Right cardiac atrium (tissue), 5 donors: ENCODE data around the gene TRAPPC3. TPM values are rescaled to one million over a fixed set of nuclear protein-coding genes. Genes with fewer than 3 reads are reported as not detected.
A peak's percentile ranks its signal among the peaks of the same experiment; 100 is the strongest.

Experiments used
- ATAC-seq, 2 donors: fragments of 200-7000 bp; cut with Tn5 transposase; one replicate each; pipeline versions ENCODE4 v1.8.0 to v1.9.1; 2020; ENCODE audit warnings: moderate library complexity in 2 of 2, mild to moderate bottlenecking in 1 of 2
- DNase-seq, 3 donors: peaks; one replicate each; pipeline ENCODE4 v3.0.0-alpha.2; 2020
- H3K27ac ChIP-seq: one replicate; pipeline ENCODE4 v1.5.1; 2013; ENCODE audit warnings: mild to moderate bottlenecking, low read length, control low read depth, moderate library complexity
- H3K27me3 ChIP-seq: one replicate; pipeline ENCODE4 v1.6.1; 2013; ENCODE audit not compliant: control insufficient read depth, insufficient read depth
- H3K4me1 ChIP-seq: one replicate; pipeline ENCODE4 v1.6.1; 2013; ENCODE audit warnings: low read length; ENCODE audit not compliant: control insufficient read depth, insufficient read depth
- H3K4me3 ChIP-seq: one replicate; pipeline ENCODE4 v1.5.1; 2013; ENCODE audit warnings: low read length, control low read depth
- H3K9me3 ChIP-seq: one replicate; pipeline ENCODE4 v1.6.1; 2013; ENCODE audit warnings: low read length; ENCODE audit not compliant: control insufficient read depth
- WGBS: extraction: QIAGEN DNeasy Blood & Tissue Kit; methylation state at CpG from one replicate; pipeline ENCODE4 v1.1.7; 2013; 5-methylcytosine and 5-hydroxymethylcytosine counted together
- intact Hi-C, 4 donors: fragments of 100-400 bp; cut with DNase I; formaldehyde crosslinking; loops; one replicate each; pipeline versions ENCODE4 v1.11.0 to v1.14.0; 2022 to 2023
- polyA plus RNA-seq: library from polyadenylated mRNA; stranded (reverse); fragments of 200-250 nt; gene quantifications from one replicate; pipeline ENCODE4 v1.2.3, GENCODE V29; 2013
- total RNA-seq, 4 donors: library from RNA; stranded (reverse); fragmentation: NEBNext Ultra II Directional; extraction: Animal tissue kit (Norgen Biotek cat#: 25700); gene quantifications; one replicate each; pipeline ENCODE4 v1.2.1, GENCODE V29; 2021
- donor health status: healthy with polysubstance abuse.
- donor health status: DM: no; HTN: yes; CAD: no.
- donor health status: DM: no; HTN: no; CAD: no.
- donor health status: DM: no; HTN: yes; CAD: no; lungs with severe emphysema.
- donor health status: DM: yes; HTN: yes; CAD: no.

Gene TRAPPC3
- total and polyA plus RNA-seq, 5 donors = 58.5 to 73.6 (median 65.6) TPM

DNA sequence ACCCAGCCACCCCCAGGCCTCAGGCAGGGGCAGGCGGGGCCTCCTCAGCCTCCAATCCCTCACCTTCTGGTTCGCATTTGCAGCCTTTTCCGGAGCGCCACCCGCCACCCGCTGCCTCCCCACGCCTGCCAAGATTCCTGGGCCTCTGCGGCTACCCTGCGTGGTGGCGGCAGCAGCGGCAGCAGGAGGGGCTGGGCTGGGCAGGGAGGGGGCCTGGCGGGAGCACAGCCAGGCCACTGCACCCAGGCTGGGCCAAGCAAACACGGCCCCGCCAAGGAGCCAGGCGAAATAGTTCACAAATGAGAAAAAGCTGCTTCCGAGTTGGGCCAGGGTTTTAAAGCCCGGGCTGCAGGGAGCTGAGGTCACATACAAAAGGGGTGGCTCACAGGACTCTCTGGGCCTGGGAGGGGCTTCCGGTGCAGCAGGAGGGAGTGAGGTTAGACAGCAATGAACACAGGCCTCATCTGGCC, 34.1 kb downstream of the TRAPPC3 start:
- DNase-seq (peak; percentile 52 to 87 (median 85)), ATAC-seq (peak; percentile 65 to 79)
- no peak overlapping the region for H3K4me3 ChIP-seq
- H3K4me1 ChIP-seq = no peaks in the 10 kb centered on the region
- H3K9me3 ChIP-seq = no peaks in the 10 kb centered on the region
- H3K27ac ChIP-seq = no peak overlapping the region
- no peaks in the 10 kb centered on the region for H3K27me3 ChIP-seq
- intact Hi-C loops = no loop called here
- WGBS = 50% methylated on average over 18 of the region's 18 CpGs

DNA sequence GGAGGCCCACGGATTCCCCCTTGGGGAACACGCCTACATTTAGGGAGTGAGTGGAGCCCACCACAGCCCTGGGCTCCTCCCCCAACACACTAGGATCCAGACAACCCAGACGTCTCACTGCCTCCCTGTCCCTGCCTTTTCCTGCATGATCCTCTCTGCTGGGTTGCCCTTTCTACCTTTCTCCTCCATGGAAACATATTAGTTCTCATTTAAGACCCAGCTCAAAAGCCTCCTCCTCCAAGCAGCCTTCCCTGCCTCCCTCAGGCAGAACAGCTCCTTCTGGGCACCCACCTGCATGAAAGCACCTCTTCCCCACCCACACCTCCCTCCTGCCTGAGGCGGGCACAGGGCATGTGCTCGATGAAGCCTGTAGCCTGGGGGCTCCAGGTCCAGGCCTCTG, 34.9 kb downstream of the TRAPPC3 start:
- no peaks in the 10 kb centered on the region for H3K4me1 ChIP-seq
- intact Hi-C loops = no loop called here
- H3K9me3 ChIP-seq = no peaks in the 10 kb centered on the region
- H3K27me3 ChIP-seq = no peaks in the 10 kb centered on the region
- no peak overlapping the region for H3K4me3 ChIP-seq
- H3K27ac ChIP-seq = no peak overlapping the region
- DNase-seq (no peak), ATAC-seq (no peak)
- WGBS = 66% methylated on average over 5 of the region's 5 CpGs

DNA sequence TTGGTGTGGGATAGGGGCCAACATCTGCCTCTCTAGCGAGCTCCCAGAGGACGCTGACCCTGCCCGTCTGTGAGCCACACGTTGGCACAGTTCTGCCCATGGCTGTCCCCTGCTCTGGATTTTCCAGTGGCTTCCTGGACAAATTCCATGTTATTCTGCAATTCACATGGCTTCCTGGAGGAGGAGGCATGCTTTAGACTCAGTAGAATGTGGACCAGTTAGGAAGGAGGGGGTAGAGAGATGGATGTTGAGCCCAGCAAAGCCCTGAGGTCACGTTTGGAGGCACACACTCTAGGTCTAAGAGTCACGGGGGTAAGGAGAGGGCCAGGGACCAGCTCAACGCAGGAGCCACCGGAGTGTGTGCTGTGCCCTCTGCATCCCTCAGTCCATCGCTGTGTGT, 36.5 kb downstream of the TRAPPC3 start:
- H3K27ac ChIP-seq = no peak overlapping the region
- no peaks in the 10 kb centered on the region for H3K4me1 ChIP-seq
- no peak overlapping the region for H3K4me3 ChIP-seq
- H3K27me3 ChIP-seq = no peaks in the 10 kb centered on the region
- WGBS = 87% methylated on average over 9 of the region's 9 CpGs
- intact Hi-C loops = no loop called here
- ATAC-seq (no peak), DNase-seq (no peak)
- no peaks in the 10 kb centered on the region for H3K9me3 ChIP-seq

DNA sequence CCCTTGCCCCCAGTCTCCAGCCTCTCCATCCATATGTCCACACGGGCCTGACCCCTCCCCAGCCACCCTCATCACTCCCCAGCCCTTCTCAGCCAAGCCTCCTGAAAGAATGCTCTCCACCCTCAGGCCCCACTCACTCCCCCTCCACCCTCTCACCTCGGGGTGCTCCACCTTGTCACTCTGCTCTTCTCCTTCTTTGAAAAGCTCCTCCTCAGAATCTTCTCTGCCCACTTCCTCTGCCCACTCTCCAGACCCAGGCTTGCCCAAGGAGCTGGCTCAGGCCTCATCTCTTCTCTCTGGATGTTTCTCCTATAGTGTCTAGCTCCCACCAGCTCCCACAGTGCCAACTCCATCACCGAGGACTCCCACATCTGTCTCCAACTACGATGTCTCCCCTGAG, 38.1 kb downstream of the TRAPPC3 start:
- Histone ChIP-seq H3K9me3 (no peaks in the 10 kb centered on the region), H3K4me1 (no peaks in the 10 kb centered on the region), H3K4me3 (no peak overlapping the region), H3K27me3 (no peaks in the 10 kb centered on the region), H3K27ac (no peak overlapping the region)
- ATAC-seq (no peak), DNase-seq (no peak)
- intact Hi-C loops = no loop called here
- 64% methylated on average over 4 of the region's 4 CpGs for WGBS

DNA sequence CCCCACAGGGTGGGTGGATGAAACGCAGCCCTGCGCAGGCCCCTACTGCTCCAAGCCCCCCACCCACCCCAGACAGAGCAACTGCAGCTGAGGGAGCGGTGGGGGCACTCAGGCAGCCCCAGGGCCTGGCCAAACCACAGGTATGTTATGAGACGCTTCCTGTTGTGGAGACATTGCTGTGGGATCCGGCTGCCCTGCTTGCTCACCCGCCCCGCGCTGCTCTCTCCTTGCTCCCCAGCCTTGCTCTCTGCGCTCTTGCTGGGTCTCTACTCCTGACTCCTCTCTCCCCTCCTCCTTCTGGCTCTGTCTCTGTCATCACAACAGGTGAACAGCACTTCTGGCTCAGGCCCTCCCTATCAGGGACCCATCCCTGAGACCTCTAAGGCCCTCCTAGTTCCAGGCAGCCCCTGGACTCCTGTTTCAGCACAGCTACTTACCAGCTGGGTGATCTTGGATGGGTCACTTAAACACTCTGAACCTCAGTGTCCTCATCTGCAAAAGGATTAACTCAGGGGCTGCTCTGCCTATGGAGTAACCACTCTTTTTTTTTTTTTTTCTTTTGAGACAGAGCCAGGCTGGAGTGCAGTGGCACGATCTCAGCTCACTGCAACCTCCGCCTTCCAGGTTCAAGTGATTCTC, 40.1 kb downstream of the TRAPPC3 start:
- Histone ChIP-seq H3K27me3 (no peaks in the 10 kb centered on the region), H3K4me1 (no peaks in the 10 kb centered on the region), H3K4me3 (no peak overlapping the region), H3K9me3 (no peaks in the 10 kb centered on the region), H3K27ac (no peak overlapping the region)
- intact Hi-C loops = loop anchor here in 1 of 4 donors (10.0 kb wide), 1 partner anchor 76 kb away; no protein-coding TSS in a partner anchor
- WGBS = 81% methylated on average over 11 of the region's 11 CpGs
- ATAC-seq (no peak), DNase-seq (no peak)

DNA sequence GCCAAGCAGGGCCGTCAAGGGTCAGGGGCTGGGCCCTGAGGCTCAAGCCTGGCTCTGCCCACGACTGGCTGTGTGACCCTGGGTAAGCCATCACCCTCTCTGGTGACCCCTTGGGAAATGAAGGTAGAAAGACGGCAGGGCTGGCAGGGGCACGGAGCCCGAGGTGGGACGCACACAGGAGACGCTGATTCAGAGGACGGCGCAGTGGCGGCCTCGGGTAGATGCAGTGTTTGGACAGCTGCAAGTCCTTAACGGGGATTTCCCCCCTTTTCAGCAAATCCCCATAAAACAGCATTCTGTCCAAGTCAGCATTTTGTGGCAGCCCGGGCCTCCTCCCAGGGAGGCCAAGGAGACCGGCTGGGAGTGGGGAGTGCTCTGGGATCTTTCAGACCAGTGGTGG, 41.0 kb downstream of the TRAPPC3 start:
- Histone ChIP-seq H3K4me1 (no peaks in the 10 kb centered on the region), H3K4me3 (no peak overlapping the region), H3K9me3 (no peaks in the 10 kb centered on the region), H3K27ac (no peak overlapping the region), H3K27me3 (no peaks in the 10 kb centered on the region)
- intact Hi-C loops = loop anchor here in 1 of 4 donors (10.0 kb wide), 1 partner anchor 76 kb away; no protein-coding TSS in a partner anchor
- 79% methylated on average over 14 of the region's 14 CpGs for WGBS
- ATAC-seq (no peak), DNase-seq (no peak)

DNA sequence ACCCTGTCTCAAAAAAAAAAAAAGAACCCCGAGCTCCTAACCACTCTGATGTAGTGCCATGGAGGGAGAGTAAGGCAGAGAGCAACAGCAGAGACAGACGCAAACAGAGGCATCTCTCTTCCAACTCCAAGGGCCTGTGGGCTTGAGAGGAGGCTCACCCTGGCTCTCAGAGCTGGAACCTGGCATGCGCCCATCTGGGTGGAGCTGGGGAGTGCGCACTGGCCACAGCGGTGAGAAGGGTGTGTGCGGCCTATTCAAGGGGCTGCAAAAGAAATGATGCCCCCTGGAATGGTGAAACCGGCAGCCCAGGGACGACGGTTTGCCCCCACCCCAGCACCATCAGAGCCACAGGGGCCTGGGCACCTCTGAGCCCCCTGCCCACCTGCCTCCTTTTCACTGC, 41.9 kb downstream of the TRAPPC3 start:
- 84% methylated on average over 9 of the region's 9 CpGs for WGBS
- no peak for ATAC-seq
- intact Hi-C loops = loop anchor here in 1 of 4 donors (10.0 kb wide), 1 partner anchor 77 kb away; no protein-coding TSS in a partner anchor

DNA sequence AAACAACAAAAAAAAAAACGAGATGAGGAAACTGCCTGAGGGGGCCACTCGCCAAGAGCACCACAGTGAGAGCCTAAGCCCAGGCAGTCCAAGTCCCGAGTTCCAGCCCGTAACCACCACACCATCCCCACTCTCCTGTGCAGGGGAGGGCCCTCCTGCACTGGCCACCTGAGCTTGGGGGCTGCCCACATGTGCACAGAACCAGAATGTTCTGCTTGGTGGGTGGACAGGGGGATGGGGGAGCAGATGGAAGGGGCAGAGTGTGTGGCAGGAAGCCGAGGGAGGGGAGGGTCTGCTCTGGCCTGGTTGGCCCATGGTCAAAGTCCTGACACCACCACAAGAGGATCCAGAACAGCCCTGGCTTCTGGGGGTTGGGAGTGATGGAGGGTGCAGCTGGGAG, 43.0 kb downstream of the TRAPPC3 start:
- ATAC-seq = no peak
- intact Hi-C loops = loop anchor here in 1 of 4 donors (10.0 kb wide), 1 partner anchor 79 kb away; no protein-coding TSS in a partner anchor
- Histone ChIP-seq H3K27me3 (no peaks in the 10 kb centered on the region), H3K9me3 (no peaks in the 10 kb centered on the region), H3K4me1 (no peaks in the 10 kb centered on the region), H3K27ac (no peak overlapping the region), H3K4me3 (no peak overlapping the region)
- WGBS = 36% methylated on average over 5 of the region's 5 CpGs
- DNase-seq = no peak

More for the DNA sequence above, 41.9 kb downstream of the TRAPPC3 start:
- peak in 1 of 3 donors; percentile 71 for DNase-seq
- H3K27me3 ChIP-seq = no peaks in the 10 kb centered on the region
- no peak overlapping the region for H3K27ac ChIP-seq
- H3K9me3 ChIP-seq = no peaks in the 10 kb centered on the region
- no peak overlapping the region for H3K4me3 ChIP-seq
- H3K4me1 ChIP-seq = no peaks in the 10 kb centered on the region

DNA sequence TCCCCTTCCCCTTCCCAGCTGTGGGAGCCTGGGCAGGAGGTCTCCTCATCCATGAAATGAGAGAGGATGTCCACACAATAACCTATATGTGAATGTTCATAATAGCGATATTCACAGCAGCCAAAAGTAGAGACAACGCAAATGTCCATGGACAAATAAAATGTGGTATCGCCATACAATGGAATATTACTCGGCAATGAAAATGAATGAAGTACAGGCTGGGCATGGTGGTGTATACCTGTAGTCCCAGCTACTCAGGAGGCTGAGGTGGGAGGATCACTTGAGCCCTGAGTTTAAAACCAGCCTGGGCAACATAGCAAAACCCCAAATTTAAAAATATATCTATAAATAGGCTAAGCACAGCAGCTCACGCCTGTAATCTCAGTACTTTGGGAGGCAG, 47.7 kb downstream of the TRAPPC3 start:
- intact Hi-C loops = loop anchor here in 3 of 4 donors (5.0 to 10.0 kb wide), 4 partner anchors 36 to 321 kb away; no protein-coding TSS in a partner anchor
- Histone ChIP-seq H3K4me1 (no peaks in the 10 kb centered on the region), H3K9me3 (no peaks in the 10 kb centered on the region), H3K4me3 (no peak overlapping the region), H3K27me3 (no peaks in the 10 kb centered on the region), H3K27ac (no peak overlapping the region)
- DNase-seq (peak in 1 of 3 donors; percentile 22), ATAC-seq (no peak)
- 98% methylated on average over 5 of the region's 5 CpGs for WGBS

DNA sequence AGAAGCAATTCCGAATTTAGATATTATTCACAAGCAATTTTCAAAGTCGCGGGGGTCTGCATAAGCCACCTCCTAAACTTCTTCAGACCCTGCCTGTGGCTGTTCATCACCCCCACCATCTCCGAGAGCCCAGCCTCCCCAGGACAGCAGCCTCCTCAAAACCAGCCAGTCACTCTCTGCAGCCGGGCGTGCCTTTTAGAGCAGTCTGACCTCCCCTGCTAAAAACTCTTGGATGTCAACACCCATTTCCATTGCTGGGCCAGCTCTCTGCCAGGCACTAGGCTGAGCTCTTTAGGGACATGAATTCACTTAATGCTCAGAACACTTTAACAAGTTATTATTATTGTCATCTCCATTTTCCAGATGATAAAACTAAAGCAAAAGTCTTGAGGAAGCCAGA, 48.9 kb downstream of the TRAPPC3 start:
- H3K4me1 ChIP-seq = no peaks in the 10 kb centered on the region
- H3K27ac ChIP-seq = no peak overlapping the region
- no peaks in the 10 kb centered on the region for H3K27me3 ChIP-seq
- no peaks in the 10 kb centered on the region for H3K9me3 ChIP-seq
- DNase-seq (peak in 1 of 3 donors; percentile 14), ATAC-seq (no peak)
- intact Hi-C loops = loop anchor here in 3 of 4 donors (5.0 to 10.0 kb wide), 4 partner anchors 37 to 322 kb away; no protein-coding TSS in a partner anchor
- WGBS = 65% methylated on average over 6 of the region's 6 CpGs
- H3K4me3 ChIP-seq = no peak overlapping the region

DNA sequence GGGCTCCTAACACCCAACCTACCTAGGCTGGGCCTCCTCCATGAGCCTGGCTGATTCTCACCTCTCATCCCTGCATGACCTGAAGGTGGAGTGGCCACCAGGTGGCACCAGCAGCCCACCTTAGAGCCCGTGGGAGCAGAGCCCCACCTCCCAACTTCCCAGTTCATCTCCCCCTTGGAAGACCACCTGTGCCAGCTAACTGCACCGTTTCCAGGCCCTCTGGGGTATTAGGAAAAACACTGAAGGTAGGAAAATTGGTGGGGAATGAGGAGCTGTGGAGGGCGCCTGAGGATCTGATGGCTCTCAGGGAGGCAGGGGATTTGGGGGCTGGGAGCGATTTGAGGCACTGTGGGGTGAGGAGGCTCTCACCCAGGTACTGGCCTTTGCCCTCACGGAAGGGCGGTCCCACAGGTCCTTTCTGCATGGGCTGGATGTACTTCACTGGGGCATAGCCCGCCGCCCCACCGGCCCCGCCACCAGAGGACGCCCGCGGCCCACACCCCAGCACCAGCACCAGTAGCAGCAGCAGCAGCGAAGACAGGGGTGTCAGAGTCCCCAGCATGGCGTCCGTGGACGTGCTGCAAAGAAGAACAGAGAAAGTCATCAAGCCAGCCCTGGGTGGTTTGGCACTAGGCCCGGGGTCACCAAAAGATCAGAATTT, 49.5 kb downstream of the TRAPPC3 start:
- DNase-seq (peak; percentile 81 to 95 (median 93)), ATAC-seq (peak; percentile 79 to 83)
- H3K4me1 ChIP-seq = no peaks in the 10 kb centered on the region
- H3K9me3 ChIP-seq = no peaks in the 10 kb centered on the region
- WGBS = 33% methylated on average over 18 of the region's 18 CpGs
- H3K4me3 ChIP-seq = no peak overlapping the region
- intact Hi-C loops = loop anchor here in 3 of 4 donors (2.0 to 10.0 kb wide), 5 partner anchors 35 to 322 kb away; no protein-coding TSS in a partner anchor
- H3K27ac ChIP-seq = no peak overlapping the region
- no peaks in the 10 kb centered on the region for H3K27me3 ChIP-seq
